ENCODE measurements around the gene MRNIP.

The MRNIP gene

GRCh38 chr5:179866241-179867078 lies 7.8 kb upstream of the MRNIP start:
- H3K36me3 ChIP-seq (ENCODE audit: control insufficient read depth in 1 of 2, insufficient read depth in 2 of 2, low read length in 2 of 2), result peaks cover 38 to 82% of the 10 kb centered on the region in 2 donors
- H3K27me3 ChIP-seq (ENCODE audit: control insufficient read depth in 1 of 2, insufficient read depth in 2 of 2, low read length in 2 of 2), result no peaks in the 10 kb centered on the region
- no peak overlapping the region for H3K9ac ChIP-seq (ENCODE audit: low read depth in 1 of 2, low read length in 2 of 2)
- no peaks in the 10 kb centered on the region for H3K4me1 ChIP-seq (ENCODE audit: control insufficient read depth in 1 of 2, insufficient read depth in 2 of 2, low read length in 2 of 2)
- H3K4me3 ChIP-seq (ENCODE audit: low read depth in 1 of 2, low read length in 2 of 2), result no peak overlapping the region
- peaks cover 3 to 6% of the 10 kb centered on the region in 2 donors for H3K9me3 ChIP-seq (ENCODE audit: control insufficient read depth in 1 of 2, low read length in 2 of 2)
- no peak overlapping the region for H3K27ac ChIP-seq (ENCODE audit: low read depth, low read length)

GRCh38 chr5:179865491-179866240 lies 7.0 kb upstream of the MRNIP start:
- Histone ChIP-seq H3K9me3 (ENCODE audit: control insufficient read depth in 1 of 2, low read length in 2 of 2) (peaks cover 3 to 6% of the 10 kb centered on the region in 2 donors), H3K36me3 (ENCODE audit: control insufficient read depth in 1 of 2, insufficient read depth in 2 of 2, low read length in 2 of 2) (peaks cover 31 to 74% of the 10 kb centered on the region in 2 donors), H3K4me3 (ENCODE audit: low read depth in 1 of 2, low read length in 2 of 2) (no peak overlapping the region), H3K27me3 (ENCODE audit: control insufficient read depth in 1 of 2, insufficient read depth in 2 of 2, low read length in 2 of 2) (no peaks in the 10 kb centered on the region), H3K4me1 (ENCODE audit: control insufficient read depth in 1 of 2, insufficient read depth in 2 of 2, low read length in 2 of 2) (no peaks in the 10 kb centered on the region), H3K9ac (ENCODE audit: low read depth in 1 of 2, low read length in 2 of 2) (no peak overlapping the region), H3K27ac (ENCODE audit: low read depth, low read length) (no peak overlapping the region)

- Histone ChIP-seq H3K4me1 (ENCODE audit: control insufficient read depth in 1 of 2, insufficient read depth in 2 of 2, low read length in 2 of 2) (peaks cover 0 to 3% of the 10 kb centered on the region in 2 donors), H3K27ac (ENCODE audit: low read depth, low read length) (no peak overlapping the region), H3K9ac (ENCODE audit: low read depth in 1 of 2, low read length in 2 of 2) (no peak overlapping the region), H3K4me3 (ENCODE audit: low read depth in 1 of 2, low read length in 2 of 2) (no peak overlapping the region), H3K27me3 (ENCODE audit: control insufficient read depth in 1 of 2, insufficient read depth in 2 of 2, low read length in 2 of 2) (no peaks in the 10 kb centered on the region), H3K36me3 (ENCODE audit: control insufficient read depth in 1 of 2, insufficient read depth in 2 of 2, low read length in 2 of 2) (peaks cover 31 to 64% of the 10 kb centered on the region in 2 donors), H3K9me3 (ENCODE audit: control insufficient read depth in 1 of 2, low read length in 2 of 2) (peaks cover 3 to 6% of the 10 kb centered on the region in 2 donors)
Measured at GRCh38 chr5:179864686-179865085, 6.1 kb upstream of the MRNIP start.

GRCh38 chr5:179863449-179864085 lies 5.0 kb upstream of the MRNIP start:
- peaks cover 29 to 54% of the 10 kb centered on the region in 2 donors for H3K36me3 ChIP-seq (ENCODE audit: control insufficient read depth in 1 of 2, insufficient read depth in 2 of 2, low read length in 2 of 2)
- H3K27me3 ChIP-seq (ENCODE audit: control insufficient read depth in 1 of 2, insufficient read depth in 2 of 2, low read length in 2 of 2), result no peaks in the 10 kb centered on the region
- H3K9ac ChIP-seq (ENCODE audit: low read depth in 1 of 2, low read length in 2 of 2), result no peak overlapping the region
- H3K9me3 ChIP-seq (ENCODE audit: control insufficient read depth in 1 of 2, low read length in 2 of 2), result peaks cover 3 to 6% of the 10 kb centered on the region in 2 donors
- H3K4me3 ChIP-seq (ENCODE audit: low read depth in 1 of 2, low read length in 2 of 2), result no peak overlapping the region
- H3K4me1 ChIP-seq (ENCODE audit: control insufficient read depth in 1 of 2, insufficient read depth in 2 of 2, low read length in 2 of 2), result peaks cover 0 to 3% of the 10 kb centered on the region in 2 donors
- no peak overlapping the region for H3K27ac ChIP-seq (ENCODE audit: low read depth, low read length)

GRCh38 chr5:179862891-179863290 lies 4.3 kb upstream of the MRNIP start:
- Histone ChIP-seq H3K9me3 (ENCODE audit: control insufficient read depth in 1 of 2, low read length in 2 of 2) (peaks cover 3 to 6% of the 10 kb centered on the region in 2 donors), H3K4me1 (ENCODE audit: control insufficient read depth in 1 of 2, insufficient read depth in 2 of 2, low read length in 2 of 2) (peaks cover 0 to 3% of the 10 kb centered on the region in 2 donors), H3K4me3 (ENCODE audit: low read depth in 1 of 2, low read length in 2 of 2) (no peak overlapping the region), H3K27ac (ENCODE audit: low read depth, low read length) (no peak overlapping the region), H3K27me3 (ENCODE audit: control insufficient read depth in 1 of 2, insufficient read depth in 2 of 2, low read length in 2 of 2) (no peaks in the 10 kb centered on the region), H3K9ac (ENCODE audit: low read depth in 1 of 2, low read length in 2 of 2) (no peak overlapping the region), H3K36me3 (ENCODE audit: control insufficient read depth in 1 of 2, insufficient read depth in 2 of 2, low read length in 2 of 2) (peaks cover 26 to 52% of the 10 kb centered on the region in 2 donors)

- H3K9ac ChIP-seq (ENCODE audit: low read depth in 1 of 2, low read length in 2 of 2), result no peak overlapping the region
- peaks cover 26 to 50% of the 10 kb centered on the region in 2 donors for H3K36me3 ChIP-seq (ENCODE audit: control insufficient read depth in 1 of 2, insufficient read depth in 2 of 2, low read length in 2 of 2)
- no peak overlapping the region for H3K4me3 ChIP-seq (ENCODE audit: low read depth in 1 of 2, low read length in 2 of 2)
- H3K4me1 ChIP-seq (ENCODE audit: control insufficient read depth in 1 of 2, insufficient read depth in 2 of 2, low read length in 2 of 2), result peaks cover 0 to 3% of the 10 kb centered on the region in 2 donors
- H3K27ac ChIP-seq (ENCODE audit: low read depth, low read length), result no peak overlapping the region
- peaks cover 3 to 6% of the 10 kb centered on the region in 2 donors for H3K9me3 ChIP-seq (ENCODE audit: control insufficient read depth in 1 of 2, low read length in 2 of 2)
- no peaks in the 10 kb centered on the region for H3K27me3 ChIP-seq (ENCODE audit: control insufficient read depth in 1 of 2, insufficient read depth in 2 of 2, low read length in 2 of 2)
Measured at GRCh38 chr5:179862296-179862695, 3.7 kb upstream of the MRNIP start.

GRCh38 chr5:179860301-179860700 lies 1.7 kb upstream of the MRNIP start:
- Histone ChIP-seq H3K4me3 (ENCODE audit: low read depth in 1 of 2, low read length in 2 of 2) (no peak overlapping the region), H3K9ac (ENCODE audit: low read depth in 1 of 2, low read length in 2 of 2) (no peak overlapping the region), H3K4me1 (ENCODE audit: control insufficient read depth in 1 of 2, insufficient read depth in 2 of 2, low read length in 2 of 2) (peaks cover 0 to 3% of the 10 kb centered on the region in 2 donors), H3K36me3 (ENCODE audit: control insufficient read depth in 1 of 2, insufficient read depth in 2 of 2, low read length in 2 of 2) (peaks cover 26 to 31% of the 10 kb centered on the region in 2 donors), H3K27me3 (ENCODE audit: control insufficient read depth in 1 of 2, insufficient read depth in 2 of 2, low read length in 2 of 2) (no peaks in the 10 kb centered on the region), H3K9me3 (ENCODE audit: control insufficient read depth in 1 of 2, low read length in 2 of 2) (peaks cover 3 to 6% of the 10 kb centered on the region in 2 donors), H3K27ac (ENCODE audit: low read depth, low read length) (no peak overlapping the region)

- peaks cover 0 to 3% of the 10 kb centered on the region in 2 donors for H3K4me1 ChIP-seq (ENCODE audit: control insufficient read depth in 1 of 2, insufficient read depth in 2 of 2, low read length in 2 of 2)
- peak overlapping the region; percentile 88 for H3K27ac ChIP-seq (ENCODE audit: low read depth, low read length)
Measured at GRCh38 chr5:179858241-179858585, 404 bp downstream of the MRNIP start.

GRCh38 chr5:179854356-179854755 lies 4.3 kb downstream of the MRNIP start:
- Histone ChIP-seq H3K9ac (ENCODE audit: low read depth in 1 of 2, low read length in 2 of 2) (no peak overlapping the region), H3K27me3 (ENCODE audit: control insufficient read depth in 1 of 2, insufficient read depth in 2 of 2, low read length in 2 of 2) (no peaks in the 10 kb centered on the region), H3K9me3 (ENCODE audit: control insufficient read depth in 1 of 2, low read length in 2 of 2) (no peaks in the 10 kb centered on the region), H3K27ac (ENCODE audit: low read depth, low read length) (no peak overlapping the region), H3K4me3 (ENCODE audit: low read depth in 1 of 2, low read length in 2 of 2) (no peak overlapping the region), H3K4me1 (ENCODE audit: control insufficient read depth in 1 of 2, insufficient read depth in 2 of 2, low read length in 2 of 2) (peaks cover 0 to 5% of the 10 kb centered on the region in 2 donors), H3K36me3 (ENCODE audit: control insufficient read depth in 1 of 2, insufficient read depth in 2 of 2, low read length in 2 of 2) (peaks cover 21 to 31% of the 10 kb centered on the region in 2 donors)

More at GRCh38 chr5:179858241-179858585, 404 bp downstream of the MRNIP start:
- Histone ChIP-seq H3K4me3 (ENCODE audit: low read depth in 1 of 2, low read length in 2 of 2) (peak overlapping the region; percentile 95 to 96), H3K9me3 (ENCODE audit: control insufficient read depth in 1 of 2, low read length in 2 of 2) (peaks cover 3 to 6% of the 10 kb centered on the region in 2 donors), H3K27me3 (ENCODE audit: control insufficient read depth in 1 of 2, insufficient read depth in 2 of 2, low read length in 2 of 2) (no peaks in the 10 kb centered on the region), H3K36me3 (ENCODE audit: control insufficient read depth in 1 of 2, insufficient read depth in 2 of 2, low read length in 2 of 2) (peaks cover 12% of the 10 kb centered on the region in 2 donors), H3K9ac (ENCODE audit: low read depth in 1 of 2, low read length in 2 of 2) (peak overlapping the region; percentile 75 to 82)

All from duodenal mucosa (tissue), 2 donors.